Mucosa of rectum (tissue), 2 donors: ENCODE results near the gene ZBTB24.

Source experiments
- H3K27ac ChIP-seq, 2 donors: one replicate each; pipeline ENCODE4 v1.7.0; 2013; ENCODE audit warnings: inconsistent platforms in 2 of 2, low read depth in 2 of 2, low read length in 2 of 2
- H3K27me3 ChIP-seq, 2 donors: one replicate each; pipeline ENCODE4 v1.7.0; 2013; ENCODE audit warnings: low read length in 2 of 2; ENCODE audit not compliant: control insufficient read depth in 2 of 2, insufficient read depth in 2 of 2
- H3K36me3 ChIP-seq, 2 donors: one replicate each; pipeline ENCODE4 v1.7.0; 2013; ENCODE audit warnings: low read length in 2 of 2; ENCODE audit not compliant: control insufficient read depth in 2 of 2, insufficient read depth in 2 of 2
- H3K4me1 ChIP-seq, 2 donors: one replicate each; pipeline ENCODE4 v1.7.0; 2013; ENCODE audit warnings: low read length in 2 of 2, mild to moderate bottlenecking in 1 of 2; ENCODE audit not compliant: control insufficient read depth in 2 of 2, insufficient read depth in 2 of 2
- H3K4me3 ChIP-seq, 2 donors: one replicate each; pipeline ENCODE4 v1.7.0; 2013; ENCODE audit warnings: low read length in 2 of 2
- H3K9ac ChIP-seq, 2 donors: one replicate each; pipeline ENCODE4 v1.7.0; 2013; ENCODE audit warnings: low read length in 2 of 2, low read depth in 1 of 2, mild to moderate bottlenecking in 1 of 2
- H3K9me3 ChIP-seq, 2 donors: one replicate each; pipeline ENCODE4 v1.7.0; 2013; ENCODE audit warnings: low read length in 2 of 2; ENCODE audit not compliant: control insufficient read depth in 2 of 2
- donor health status: healthy.
- donor health status: Normal muscosa, but diverticular disease.

Gene ZBTB24

GRCh38 chr6:109421184-109421583 is 61.8 kb downstream of the ZBTB24 start:
- Histone ChIP-seq H3K36me3 (no peaks in the 10 kb centered on the region), H3K9ac (no peak overlapping the region), H3K4me3 (no peak overlapping the region), H3K27ac (no peak overlapping the region), H3K9me3 (no peaks in the 10 kb centered on the region), H3K27me3 (no peaks in the 10 kb centered on the region), H3K4me1 (no peaks in the 10 kb centered on the region)

DNA sequence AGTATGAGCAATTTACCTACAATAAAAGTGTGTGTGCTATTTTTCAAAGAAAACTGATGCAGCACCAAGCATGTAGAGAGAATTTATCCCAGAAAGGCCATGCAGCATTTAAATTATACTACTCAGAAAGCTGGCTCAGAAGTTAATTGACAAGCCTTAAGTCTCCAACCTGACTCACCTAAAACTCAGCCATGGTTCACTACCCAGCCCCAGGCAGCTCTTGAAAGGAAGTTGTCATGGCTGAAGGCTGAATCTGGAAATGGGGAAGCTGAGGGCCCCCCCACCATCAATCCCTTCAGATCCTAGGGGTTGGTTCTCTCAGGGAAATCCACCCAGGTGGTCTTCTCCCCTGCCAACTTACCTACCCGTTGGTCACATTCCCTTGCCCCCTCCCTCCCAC is 62.3 kb downstream of the ZBTB24 start:
- no peaks in the 10 kb centered on the region for H3K27me3 ChIP-seq
- H3K36me3 ChIP-seq, result no peaks in the 10 kb centered on the region
- H3K9ac ChIP-seq, result no peak overlapping the region
- H3K9me3 ChIP-seq, result no peaks in the 10 kb centered on the region
- no peaks in the 10 kb centered on the region for H3K4me1 ChIP-seq
- no peak overlapping the region for H3K27ac ChIP-seq
- H3K4me3 ChIP-seq, result no peak overlapping the region

GRCh38 chr6:109417646-109418045 is 65.4 kb downstream of the ZBTB24 start:
- no peaks in the 10 kb centered on the region for H3K36me3 ChIP-seq
- no peaks in the 10 kb centered on the region for H3K27me3 ChIP-seq
- H3K4me1 ChIP-seq, result no peaks in the 10 kb centered on the region
- H3K9ac ChIP-seq, result no peak overlapping the region
- H3K9me3 ChIP-seq, result no peaks in the 10 kb centered on the region
- H3K4me3 ChIP-seq, result no peak overlapping the region
- no peak overlapping the region for H3K27ac ChIP-seq
